OCI-LY3 (cell line): Measurements from ENCODE around the gene EID2.

Experiments used
- H2AFZ ChIP-seq: fragments of 200-600, 300-600 bp; shearing (Covaris generic); 2 replicates; pipeline ENCODE4 v1.6.0; 2014; ENCODE audit warnings: antibody characterized with exemption, low read depth, low read length
- H3K27ac ChIP-seq: fragments of 200-600, 300-600 bp; sonication (generic); 2 replicates; pipeline ENCODE4 v1.5.1; 2014; ENCODE audit warnings: mild to moderate bottlenecking, low read length, moderate library complexity, mixed read lengths
- H3K27me3 ChIP-seq: fragments of 200-600, 300-600 bp; sonication (generic); 2 replicates; pipeline ENCODE4 v1.6.1; 2014; ENCODE audit warnings: low read depth, low read length, mixed read lengths
- H3K36me3 ChIP-seq: fragments of 200-600, 300-600 bp; sonication (generic); replicated peaks from 2 replicates; pipeline ENCODE3; 2014; ENCODE audit warnings: low read depth, low read length, mixed read lengths
- H3K4me1 ChIP-seq: fragments of 300-600, 200-600 bp; sonication (generic); 2 replicates; pipeline ENCODE4 v1.6.1; 2014; ENCODE audit warnings: low read length, mixed read lengths
- H3K4me2 ChIP-seq: fragments of 200-600, 300-600 bp; sonication (generic); 2 replicates; pipeline ENCODE4 v1.6.1; 2014; ENCODE audit warnings: low read length, mixed read lengths
- H3K4me3 ChIP-seq: fragments of 300-600, 200-600 bp; sonication (generic); 2 replicates; pipeline ENCODE4 v1.5.1; 2014; ENCODE audit warnings: antibody characterized with exemption, mild to moderate bottlenecking, low read length, moderate library complexity
- H3K79me2 ChIP-seq: fragments of 300-600, 200-600 bp; shearing (Covaris generic); 2 replicates; pipeline ENCODE4 v1.6.1; 2014; ENCODE audit warnings: mild to moderate bottlenecking, low read length, mixed read lengths
- H3K9ac ChIP-seq: fragments of 300-600, 200-600 bp; shearing (Covaris generic); 2 replicates; pipeline ENCODE4 v1.6.0; 2014; ENCODE audit warnings: mild to moderate bottlenecking, low read length, moderate library complexity
- H3K9me3 ChIP-seq: fragments of 200-600, 300-600 bp; shearing (Covaris generic); 2 replicates; pipeline ENCODE4 v1.6.1; 2014; ENCODE audit warnings: low read length, mixed read lengths; ENCODE audit not compliant: insufficient read depth
- H4K20me1 ChIP-seq: fragments of 200-600, 300-600 bp; sonication (generic); 2 replicates; pipeline ENCODE4 v1.6.1; 2016; ENCODE audit warnings: low read length, mixed read lengths; ENCODE audit not compliant: insufficient read depth
- EZH2phosphoT487 ChIP-seq: fragments of 200-600 bp; shearing (Covaris generic); IDR thresholded peaks from 2 replicates; pipeline ENCODE4 v1.6.1; 2018; ENCODE audit warnings: antibody characterized with exemption, mixed run types, low read depth
- TF ChIP-seq, protein P1 (sequence below): fragments of 200-600, 300-600 bp; sonication (generic); IDR thresholded peaks from 2 replicates; pipeline ENCODE4 v1.5.1; 2014; ENCODE audit warnings: antibody characterized with exemption, low read length, low read depth

EID2 gene

DNA sequence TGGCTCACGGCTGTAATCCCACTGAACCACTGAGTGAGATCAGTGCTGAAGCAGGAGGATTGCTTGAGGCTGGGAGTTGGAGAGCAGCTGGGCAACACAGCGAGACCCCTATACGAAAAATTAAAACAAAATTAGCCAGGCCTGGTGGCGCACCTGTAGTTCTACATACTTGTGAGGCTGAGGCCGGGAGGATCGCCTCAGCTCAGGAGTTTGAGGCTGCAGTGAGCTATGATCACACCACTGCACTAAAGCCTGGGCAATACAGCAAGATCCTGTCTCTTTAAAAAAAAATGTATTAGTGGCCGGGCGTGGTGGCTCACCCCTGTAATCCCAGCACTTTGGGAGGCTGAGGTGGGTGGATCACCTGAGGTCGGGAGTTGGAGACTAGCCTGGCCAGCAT lies 31.3 kb downstream of the EID2 start:
- Histone ChIP-seq H3K36me3 (no peaks in the 10 kb centered on the region), H3K27me3 (no peaks in the 10 kb centered on the region)

DNA sequence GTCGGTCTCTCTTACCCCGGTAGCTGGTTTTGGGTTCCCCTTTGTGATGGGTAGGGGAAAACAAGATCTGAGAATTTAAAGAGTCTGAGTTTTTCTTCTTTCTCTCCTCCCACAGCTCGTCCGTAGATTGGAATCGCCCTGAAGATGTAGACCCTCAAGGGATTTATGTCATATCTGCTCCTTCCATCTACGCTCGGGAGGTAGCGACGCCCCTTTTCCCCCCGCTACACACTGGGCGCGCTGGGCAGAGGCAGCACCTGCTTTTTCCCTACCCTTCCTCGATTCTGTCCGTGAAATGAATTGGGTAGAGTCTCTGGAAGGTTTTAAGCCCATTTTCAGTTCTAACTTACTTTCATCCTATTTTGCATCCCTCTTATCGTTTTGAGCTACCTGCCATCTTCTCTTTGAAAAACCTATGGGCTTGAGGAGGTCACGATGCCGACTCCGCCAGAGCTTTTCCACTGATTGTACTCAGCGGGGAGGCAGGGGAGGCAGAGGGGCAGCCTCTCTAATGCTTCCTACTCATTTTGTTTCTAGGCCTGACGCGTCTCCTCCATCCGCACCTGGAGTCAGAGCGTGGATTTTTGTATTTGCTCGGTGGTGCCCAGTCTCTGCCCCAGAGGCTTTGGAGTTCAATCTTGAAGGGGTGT lies 32.1 kb downstream of the EID2 start:
- TF ChIP-seq, protein P1, sequence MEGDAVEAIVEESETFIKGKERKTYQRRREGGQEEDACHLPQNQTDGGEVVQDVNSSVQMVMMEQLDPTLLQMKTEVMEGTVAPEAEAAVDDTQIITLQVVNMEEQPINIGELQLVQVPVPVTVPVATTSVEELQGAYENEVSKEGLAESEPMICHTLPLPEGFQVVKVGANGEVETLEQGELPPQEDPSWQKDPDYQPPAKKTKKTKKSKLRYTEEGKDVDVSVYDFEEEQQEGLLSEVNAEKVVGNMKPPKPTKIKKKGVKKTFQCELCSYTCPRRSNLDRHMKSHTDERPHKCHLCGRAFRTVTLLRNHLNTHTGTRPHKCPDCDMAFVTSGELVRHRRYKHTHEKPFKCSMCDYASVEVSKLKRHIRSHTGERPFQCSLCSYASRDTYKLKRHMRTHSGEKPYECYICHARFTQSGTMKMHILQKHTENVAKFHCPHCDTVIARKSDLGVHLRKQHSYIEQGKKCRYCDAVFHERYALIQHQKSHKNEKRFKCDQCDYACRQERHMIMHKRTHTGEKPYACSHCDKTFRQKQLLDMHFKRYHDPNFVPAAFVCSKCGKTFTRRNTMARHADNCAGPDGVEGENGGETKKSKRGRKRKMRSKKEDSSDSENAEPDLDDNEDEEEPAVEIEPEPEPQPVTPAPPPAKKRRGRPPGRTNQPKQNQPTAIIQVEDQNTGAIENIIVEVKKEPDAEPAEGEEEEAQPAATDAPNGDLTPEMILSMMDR = no peak
- TF ChIP-seq EZH2phosphoT487 = no peak
- H3K79me2 ChIP-seq = no peaks in the 10 kb centered on the region
- H3K4me1 ChIP-seq = no peaks in the 10 kb centered on the region
- no peak overlapping the region for H3K4me2 ChIP-seq
- H3K4me3 ChIP-seq = no peak overlapping the region
- no peak overlapping the region for H3K27ac ChIP-seq
- no peak overlapping the region for H2AFZ ChIP-seq
- H3K27me3 ChIP-seq = no peaks in the 10 kb centered on the region
- H3K36me3 ChIP-seq = no peaks in the 10 kb centered on the region
- no peaks in the 10 kb centered on the region for H4K20me1 ChIP-seq
- H3K9me3 ChIP-seq = no peaks in the 10 kb centered on the region
- H3K9ac ChIP-seq = no peak overlapping the region

More for the DNA sequence above, 31.3 kb downstream of the EID2 start:
- Histone ChIP-seq H3K9me3 (no peaks in the 10 kb centered on the region), H3K4me2 (no peak overlapping the region), H2AFZ (no peak overlapping the region), H3K27ac (no peak overlapping the region), H3K79me2 (no peaks in the 10 kb centered on the region), H3K4me3 (no peak overlapping the region), H4K20me1 (no peaks in the 10 kb centered on the region), H3K9ac (no peak overlapping the region), H3K4me1 (no peaks in the 10 kb centered on the region)
- TF ChIP-seq EZH2phosphoT487 = no peak
- TF ChIP-seq, protein P1 = no peak

DNA sequence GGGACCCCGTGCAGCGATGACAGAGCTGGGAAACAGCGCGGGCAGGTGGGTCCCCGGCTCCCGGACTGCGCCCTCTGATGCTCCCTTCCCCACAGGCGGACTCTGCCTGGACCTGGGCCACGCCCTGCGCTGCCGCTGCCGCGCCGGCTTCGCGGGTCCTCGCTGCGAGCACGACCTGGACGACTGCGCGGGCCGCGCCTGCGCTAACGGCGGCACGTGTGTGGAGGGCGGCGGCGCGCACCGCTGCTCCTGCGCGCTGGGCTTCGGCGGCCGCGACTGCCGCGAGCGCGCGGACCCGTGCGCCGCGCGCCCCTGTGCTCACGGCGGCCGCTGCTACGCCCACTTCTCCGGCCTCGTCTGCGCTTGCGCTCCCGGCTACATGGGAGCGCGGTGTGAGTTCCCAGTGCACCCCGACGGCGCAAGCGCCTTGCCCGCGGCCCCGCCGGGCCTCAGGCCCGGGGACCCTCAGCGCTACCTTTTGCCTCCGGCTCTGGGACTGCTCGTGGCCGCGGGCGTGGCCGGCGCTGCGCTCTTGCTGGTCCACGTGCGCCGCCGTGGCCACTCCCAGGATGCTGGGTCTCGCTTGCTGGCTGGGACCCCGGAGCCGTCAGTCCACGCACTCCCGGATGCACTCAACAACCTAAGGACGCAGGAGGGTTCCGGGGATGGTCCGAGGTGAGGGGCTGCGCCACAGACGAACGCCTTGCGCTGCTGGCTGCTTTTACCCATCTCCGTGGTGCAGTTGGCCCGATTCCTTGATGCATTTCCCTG lies 32.8 kb downstream of the EID2 start:
- Histone ChIP-seq H3K36me3 (no peaks in the 10 kb centered on the region), H3K27ac (no peak overlapping the region), H3K9me3 (no peaks in the 10 kb centered on the region), H3K4me1 (no peaks in the 10 kb centered on the region), H3K9ac (no peak overlapping the region), H3K4me3 (no peak overlapping the region), H3K27me3 (no peaks in the 10 kb centered on the region), H3K79me2 (no peaks in the 10 kb centered on the region), H4K20me1 (no peaks in the 10 kb centered on the region), H2AFZ (no peak overlapping the region), H3K4me2 (no peak overlapping the region)
- TF ChIP-seq, protein P1 = no peak
- no peak for TF ChIP-seq EZH2phosphoT487

DNA sequence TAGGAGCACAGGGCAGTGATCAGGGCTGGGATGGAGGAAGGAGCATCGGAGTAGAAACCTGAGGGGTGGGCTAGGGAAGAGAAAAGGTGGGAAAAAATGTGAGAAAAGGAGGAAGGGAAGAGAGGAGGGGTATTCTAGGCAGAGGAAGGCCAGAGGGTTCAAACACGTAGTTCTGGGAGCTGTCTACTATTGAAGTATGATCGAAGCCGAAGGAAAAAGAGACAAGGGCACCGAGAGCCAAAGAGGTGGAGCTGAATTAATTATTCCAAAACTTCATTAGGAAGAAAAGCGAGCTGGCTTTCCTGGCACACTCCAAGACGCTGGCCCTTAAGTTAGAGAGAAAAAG lies 33.4 kb downstream of the EID2 start:
- no peak overlapping the region for H3K9ac ChIP-seq
- no peaks in the 10 kb centered on the region for H3K27me3 ChIP-seq
- TF ChIP-seq, protein P1 = no peak
- no peak for TF ChIP-seq EZH2phosphoT487
- H4K20me1 ChIP-seq = no peaks in the 10 kb centered on the region
- H3K9me3 ChIP-seq = no peaks in the 10 kb centered on the region
- no peak overlapping the region for H3K27ac ChIP-seq
- H3K4me2 ChIP-seq = no peak overlapping the region
- no peaks in the 10 kb centered on the region for H3K4me1 ChIP-seq
- no peak overlapping the region for H2AFZ ChIP-seq
- H3K4me3 ChIP-seq = no peak overlapping the region
- H3K36me3 ChIP-seq = no peaks in the 10 kb centered on the region
- no peaks in the 10 kb centered on the region for H3K79me2 ChIP-seq
